OCI-LY1 (cell line): ENCODE results near the gene XRN2.

Source experiments
- H2AFZ ChIP-seq: fragments of 200-600 bp; sonication (generic), shearing (Covaris generic); 2 replicates; pipeline ENCODE4 v1.6.0; 2014; ENCODE audit warnings: antibody characterized with exemption, mild to moderate bottlenecking, low read length
- H3F3A ChIP-seq: fragments of 200-600 bp; sonication (generic), shearing (Covaris generic); 2 replicates; pipeline ENCODE4 v1.6.0; 2014; ENCODE audit warnings: mild to moderate bottlenecking, antibody characterized with exemption, low read length, moderate library complexity; ENCODE audit not compliant: insufficient read depth
- H3K27ac ChIP-seq: fragments of 200-600 bp; sonication (generic); 2 replicates; pipeline ENCODE4 v1.5.1; 2014; ENCODE audit warnings: low read length, mixed run types, mild to moderate bottlenecking, low read depth; ENCODE audit not compliant: poor library complexity, severe bottlenecking
- H3K27me3 ChIP-seq: fragments of 200-600 bp; sonication (generic); 2 replicates; pipeline ENCODE4 v1.6.0; 2014; ENCODE audit warnings: antibody characterized with exemption, mild to moderate bottlenecking, low read length, moderate library complexity; ENCODE audit not compliant: insufficient read depth
- H3K36me3 ChIP-seq: fragments of 200-600 bp; sonication (generic); 2 replicates; pipeline ENCODE4 v1.6.1; 2014; ENCODE audit warnings: mild to moderate bottlenecking, antibody characterized with exemption, low read length, moderate library complexity, mixed read lengths; ENCODE audit not compliant: insufficient read depth
- H3K4me1 ChIP-seq: fragments of 200-600 bp; sonication (generic); 2 replicates; pipeline ENCODE4 v1.5.1; 2014; ENCODE audit warnings: mild to moderate bottlenecking, low read length, moderate library complexity; ENCODE audit not compliant: insufficient read depth, severe bottlenecking
- H3K4me2 ChIP-seq: fragments of 200-600 bp; sonication (generic), shearing (Covaris generic); 2 replicates; pipeline ENCODE4 v1.6.1; 2014; ENCODE audit warnings: low read length
- H3K4me3 ChIP-seq: fragments of 200-600 bp; sonication (generic); 2 replicates; pipeline ENCODE4 v1.5.1; 2014; ENCODE audit warnings: low read length, low read depth, mild to moderate bottlenecking, mixed read lengths; ENCODE audit not compliant: poor library complexity, severe bottlenecking
- H3K79me2 ChIP-seq: fragments of 200-600 bp; shearing (Covaris generic); 2 replicates; pipeline ENCODE4 v1.6.1; 2016; ENCODE audit warnings: mixed run types, low read length, mixed read lengths; ENCODE audit not compliant: insufficient read depth
- H3K9ac ChIP-seq: fragments of 200-600 bp; sonication (generic), shearing (Covaris generic); 2 replicates; pipeline ENCODE4 v1.6.1; 2014; ENCODE audit warnings: mild to moderate bottlenecking, low read length, mixed read lengths
- H3K9me2 ChIP-seq: fragments of 200-600 bp; sonication (generic), shearing (Covaris generic); 2 replicates; pipeline ENCODE4 v1.6.1; 2014; ENCODE audit warnings: low read depth, mild to moderate bottlenecking, low read length, mixed read lengths
- H3K9me3 ChIP-seq: fragments of 200-600 bp; shearing (Covaris generic); 2 replicates; pipeline ENCODE4 v1.6.1; 2014; ENCODE audit warnings: low read length, mixed read lengths
- H4K20me1 ChIP-seq: fragments of 200-600 bp; sonication (generic), shearing (Covaris generic); 2 replicates; pipeline ENCODE4 v1.6.0; 2016; ENCODE audit warnings: mild to moderate bottlenecking, low read length; ENCODE audit not compliant: insufficient read depth
- EZH2 ChIP-seq: fragments of 200-600 bp; sonication (generic), shearing (Covaris generic); IDR thresholded peaks from 2 replicates; pipeline ENCODE4 v1.8.0; 2017; ENCODE audit warnings: borderline replicate concordance, mixed run types, mild to moderate bottlenecking, antibody characterized with exemption, low read length, moderate library complexity, mixed read lengths
- TF ChIP-seq, protein P1 (sequence below): fragments of 200-600 bp; sonication (generic), shearing (Covaris generic); IDR thresholded peaks from 2 replicates; pipeline ENCODE4 v1.5.1; 2017; ENCODE audit warnings: mild to moderate bottlenecking, antibody characterized with exemption, low read length, moderate library complexity, mixed read lengths

XRN2 gene

DNA sequence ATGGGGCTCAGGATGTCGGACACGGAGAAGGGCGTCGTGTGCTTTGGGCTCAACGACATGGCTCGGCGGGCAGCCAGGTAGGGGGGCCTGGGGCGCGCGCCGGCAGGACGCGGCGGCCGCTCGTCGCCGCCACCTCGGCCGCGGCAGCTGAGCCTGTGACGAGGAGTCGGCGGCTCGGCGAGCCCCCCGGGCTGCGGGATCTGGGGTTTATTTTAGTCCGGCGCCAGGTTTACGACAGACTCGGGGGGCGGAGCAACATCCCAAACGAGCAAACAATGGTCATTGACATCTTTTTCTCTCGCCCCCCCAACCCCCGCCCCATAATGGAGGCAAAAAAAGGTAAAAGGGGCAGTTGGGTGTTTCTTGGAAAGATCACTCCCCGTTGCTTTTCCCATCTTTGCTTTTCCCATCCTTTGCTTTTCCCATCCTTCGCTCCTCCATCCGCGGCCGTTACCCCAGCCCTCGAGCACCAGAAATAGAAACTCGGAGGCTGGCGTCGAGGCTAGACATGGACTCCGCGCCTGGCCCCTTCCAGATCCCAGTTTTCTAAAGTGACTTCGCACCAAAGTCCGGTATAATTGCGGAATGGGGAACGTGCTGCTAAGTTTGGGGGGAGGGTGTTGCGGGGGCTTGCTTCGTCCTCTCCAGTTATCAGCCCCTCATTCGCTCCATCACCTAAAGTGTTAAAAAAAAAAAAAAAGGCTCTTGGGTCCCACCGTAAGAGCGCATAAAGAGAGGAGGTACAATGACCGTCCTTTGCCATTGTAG lies 94.4 kb downstream of the XRN2 start, which contains the start of gene NKX2-4:
Gene NKX2-4 (minus strand): TSS at position 186 of the 768 bp plus-strand sequence. CDS start 127 bp downstream, at position 59.
- H3K9ac ChIP-seq, result no peak within 1 kb of the TSS
- H3F3A ChIP-seq, result no peaks in the 10 kb centered on the region
- no peak within 1 kb of the TSS for H2AFZ ChIP-seq
- no peak within 1 kb of the TSS for H3K27ac ChIP-seq
- H3K4me2 ChIP-seq, result no peak within 1 kb of the TSS
- no peaks in the 10 kb centered on the region for H3K27me3 ChIP-seq
- no peak within 1 kb of the TSS for H3K4me3 ChIP-seq
- no peaks in the 10 kb centered on the region for H3K4me1 ChIP-seq
- no peaks in the 10 kb centered on the region for H3K9me3 ChIP-seq
- TF ChIP-seq, protein P1, sequence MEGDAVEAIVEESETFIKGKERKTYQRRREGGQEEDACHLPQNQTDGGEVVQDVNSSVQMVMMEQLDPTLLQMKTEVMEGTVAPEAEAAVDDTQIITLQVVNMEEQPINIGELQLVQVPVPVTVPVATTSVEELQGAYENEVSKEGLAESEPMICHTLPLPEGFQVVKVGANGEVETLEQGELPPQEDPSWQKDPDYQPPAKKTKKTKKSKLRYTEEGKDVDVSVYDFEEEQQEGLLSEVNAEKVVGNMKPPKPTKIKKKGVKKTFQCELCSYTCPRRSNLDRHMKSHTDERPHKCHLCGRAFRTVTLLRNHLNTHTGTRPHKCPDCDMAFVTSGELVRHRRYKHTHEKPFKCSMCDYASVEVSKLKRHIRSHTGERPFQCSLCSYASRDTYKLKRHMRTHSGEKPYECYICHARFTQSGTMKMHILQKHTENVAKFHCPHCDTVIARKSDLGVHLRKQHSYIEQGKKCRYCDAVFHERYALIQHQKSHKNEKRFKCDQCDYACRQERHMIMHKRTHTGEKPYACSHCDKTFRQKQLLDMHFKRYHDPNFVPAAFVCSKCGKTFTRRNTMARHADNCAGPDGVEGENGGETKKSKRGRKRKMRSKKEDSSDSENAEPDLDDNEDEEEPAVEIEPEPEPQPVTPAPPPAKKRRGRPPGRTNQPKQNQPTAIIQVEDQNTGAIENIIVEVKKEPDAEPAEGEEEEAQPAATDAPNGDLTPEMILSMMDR, result no peak
- TF ChIP-seq EZH2, result no peak
- no peaks in the 10 kb centered on the region for H4K20me1 ChIP-seq
- no peaks in the 10 kb centered on the region for H3K9me2 ChIP-seq
- no peaks in the 10 kb centered on the region for H3K79me2 ChIP-seq
- H3K36me3 ChIP-seq, result no peaks in the 10 kb centered on the region

DNA sequence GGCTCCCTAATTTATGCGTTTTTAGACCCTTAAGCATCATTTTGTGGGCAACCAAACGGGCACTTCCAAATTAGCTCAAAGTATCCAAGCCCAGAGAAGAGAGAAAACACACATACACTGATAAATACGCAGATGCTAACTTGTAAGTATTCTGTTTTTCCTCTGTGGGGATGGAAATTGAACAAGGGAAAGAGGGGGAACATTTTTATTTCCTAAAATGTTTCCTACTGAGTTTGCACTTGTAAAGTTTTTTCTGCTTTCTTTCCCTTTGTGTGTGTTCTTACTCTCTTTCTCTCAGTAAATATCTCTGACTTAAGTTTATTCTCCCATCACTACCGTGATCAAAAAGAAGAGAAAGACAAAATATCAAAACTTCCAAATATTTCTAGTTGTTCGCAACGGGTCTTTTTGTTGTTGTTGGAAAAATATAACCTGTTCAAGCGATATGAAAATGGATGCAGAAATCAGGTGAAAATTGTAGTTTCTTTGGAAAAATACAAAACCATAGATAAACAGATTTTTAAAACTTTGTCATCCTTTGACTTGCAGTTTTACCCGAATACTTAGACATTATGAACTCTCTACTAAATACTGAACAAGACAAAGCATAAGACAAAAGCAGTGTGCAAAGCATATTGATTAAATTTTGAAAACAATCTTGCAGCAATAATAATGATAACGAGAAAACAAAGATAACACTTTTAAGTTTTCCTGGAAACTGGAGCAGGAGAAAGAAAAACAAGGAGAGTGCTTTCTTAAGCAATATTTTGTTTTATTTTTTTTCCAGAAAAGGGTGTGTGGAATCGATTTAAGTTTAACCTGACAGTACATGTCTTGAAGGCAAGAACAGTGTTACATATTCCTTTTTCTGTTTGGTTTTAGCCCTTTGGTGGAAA lies 95.2 kb downstream of the XRN2 start:
- Histone ChIP-seq H3K9me2 (no peaks in the 10 kb centered on the region), H3K4me2 (no peak overlapping the region), H3K36me3 (no peaks in the 10 kb centered on the region), H3K9ac (no peak overlapping the region), H3K4me3 (no peak overlapping the region), H3K79me2 (no peaks in the 10 kb centered on the region), H4K20me1 (no peaks in the 10 kb centered on the region), H3K4me1 (no peaks in the 10 kb centered on the region), H2AFZ (no peak overlapping the region), H3F3A (no peaks in the 10 kb centered on the region), H3K9me3 (no peaks in the 10 kb centered on the region), H3K27ac (no peak overlapping the region), H3K27me3 (no peaks in the 10 kb centered on the region)
- TF ChIP-seq, protein P1, result no peak
- no peak for TF ChIP-seq EZH2

DNA sequence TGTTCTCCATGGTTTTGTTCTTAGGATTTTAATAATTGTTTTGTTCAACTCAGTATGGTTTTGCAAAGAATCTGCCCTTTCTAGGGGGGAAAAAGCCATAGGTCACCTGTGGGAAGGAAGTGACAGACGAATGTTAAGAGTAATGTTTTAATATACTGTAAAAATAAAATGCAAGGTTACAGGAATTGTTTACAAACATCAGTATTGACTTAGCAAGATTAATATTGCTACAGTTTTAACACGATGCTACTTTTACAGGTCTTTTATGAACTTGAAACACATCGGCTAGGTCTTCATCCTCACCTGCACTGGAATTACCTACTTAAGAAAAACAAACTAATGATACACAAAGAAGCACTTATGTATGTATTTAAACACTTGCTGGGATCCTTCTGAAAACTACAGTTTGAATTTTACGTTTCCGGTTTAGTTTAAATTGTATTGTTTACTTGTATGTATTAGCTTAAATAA lies 95.9 kb downstream of the XRN2 start:
- Histone ChIP-seq H3K4me3 (no peak overlapping the region), H3K4me2 (no peak overlapping the region), H3K9me3 (no peaks in the 10 kb centered on the region), H3F3A (no peaks in the 10 kb centered on the region), H3K36me3 (no peaks in the 10 kb centered on the region), H4K20me1 (no peaks in the 10 kb centered on the region), H3K4me1 (no peaks in the 10 kb centered on the region), H3K9me2 (no peaks in the 10 kb centered on the region), H3K27me3 (no peaks in the 10 kb centered on the region), H3K79me2 (no peaks in the 10 kb centered on the region), H2AFZ (no peak overlapping the region), H3K27ac (no peak overlapping the region), H3K9ac (no peak overlapping the region)
- no peak for TF ChIP-seq EZH2
- TF ChIP-seq, protein P1, result no peak
